NB4 (cell line): Measurements from ENCODE around the gene MRPL17.
"Not testable (repeated sequence)": the region's sequence is repeated elsewhere in the genome, so short reads cannot be mapped to it uniquely, and the experiment has no call there.

Experiments used
- DNase-seq: peaks from one replicate; pipeline ENCODE4 v3.0.0; 2010; ENCODE audit warnings: low read depth
- H3K4me3 ChIP-seq: one replicate; pipeline ENCODE4 v1.5.1; 2011; ENCODE audit warnings: mild to moderate bottlenecking, low read depth, low read length, moderate library complexity
- CTCF ChIP-seq: IDR thresholded peaks from one replicate; pipeline ENCODE4 v1.5.1; 2012; ENCODE audit warnings: low read depth, low read length
- MAX ChIP-seq: IDR thresholded peaks from 2 replicates; pipeline ENCODE4 v1.6.1; 2011; ENCODE audit warnings: low read depth, low read length
- MYC ChIP-seq: IDR thresholded peaks from 2 replicates; pipeline ENCODE4 v1.6.1; 2011; ENCODE audit warnings: low read depth, low read length
- POLR2A ChIP-seq: IDR thresholded peaks from 2 replicates; pipeline ENCODE4 v1.6.1; 2011; ENCODE audit warnings: mild to moderate bottlenecking; ENCODE audit not compliant: insufficient read length; ENCODE audit errors: extremely low read depth

MRPL17 gene

GRCh38 chr11:6703247-6704063, 20.3 kb upstream of the MRPL17 start:
- peak; percentile 17; the same call in 1 of the 2 replicates for TF ChIP-seq MYC
- peak; percentile 34; the same call in 1 of the 2 replicates for TF ChIP-seq MAX
- no peak for TF ChIP-seq POLR2A
- TF ChIP-seq CTCF = peak; percentile 53
- no peak overlapping the region for H3K4me3 ChIP-seq
- DNase-seq = peak; percentile 91

- DNase-seq, H3K4me3 ChIP-seq: not testable (repeated sequence)
Observed at GRCh38 chr11:6701955-6702354, 18.8 kb upstream of the MRPL17 start.

GRCh38 chr11:6695377-6695776, 12.2 kb upstream of the MRPL17 start:
- no peak for DNase-seq
- H3K4me3 ChIP-seq = no peak overlapping the region
- TF ChIP-seq POLR2A = no peak
- no peak for TF ChIP-seq CTCF
- no peak for TF ChIP-seq MAX
- no peak for TF ChIP-seq MYC

GRCh38 chr11:6694229-6694535, 11.0 kb upstream of the MRPL17 start:
- DNase-seq = no peak
- TF ChIP-seq CTCF (no peak), MYC (no peak), POLR2A (no peak), MAX (no peak)
- H3K4me3 ChIP-seq = no peak overlapping the region

GRCh38 chr11:6693342-6694228, 10.4 kb upstream of the MRPL17 start:
- peak; percentile 59 for DNase-seq
- no peak for TF ChIP-seq CTCF
- no peak for TF ChIP-seq MYC
- TF ChIP-seq POLR2A = no peak
- no peak for TF ChIP-seq MAX
- H3K4me3 ChIP-seq = no peak overlapping the region

- no peak for TF ChIP-seq CTCF
- no peak for DNase-seq
- H3K4me3 ChIP-seq = no peak overlapping the region
Observed at GRCh38 chr11:6692128-6692527, 9.0 kb upstream of the MRPL17 start.

GRCh38 chr11:6690431-6691132, 7.4 kb upstream of the MRPL17 start:
- not testable (repeated sequence) for DNase-seq, H3K4me3 ChIP-seq
